OCI-LY1 (cell line): ENCODE data around the gene PLK2.

ENCODE experiments used
- H2AFZ ChIP-seq: fragments of 200-600 bp; sonication (generic), shearing (Covaris generic); 2 replicates; pipeline ENCODE4 v1.6.0; 2014; ENCODE audit warnings: antibody characterized with exemption, mild to moderate bottlenecking, low read length
- H3F3A ChIP-seq: fragments of 200-600 bp; sonication (generic), shearing (Covaris generic); 2 replicates; pipeline ENCODE4 v1.6.0; 2014; ENCODE audit warnings: mild to moderate bottlenecking, antibody characterized with exemption, low read length, moderate library complexity; ENCODE audit not compliant: insufficient read depth
- H3K27ac ChIP-seq: fragments of 200-600 bp; sonication (generic); 2 replicates; pipeline ENCODE4 v1.5.1; 2014; ENCODE audit warnings: low read length, mixed run types, mild to moderate bottlenecking, low read depth; ENCODE audit not compliant: poor library complexity, severe bottlenecking
- H3K27me3 ChIP-seq: fragments of 200-600 bp; sonication (generic); 2 replicates; pipeline ENCODE4 v1.6.0; 2014; ENCODE audit warnings: antibody characterized with exemption, mild to moderate bottlenecking, low read length, moderate library complexity; ENCODE audit not compliant: insufficient read depth
- H3K36me3 ChIP-seq: fragments of 200-600 bp; sonication (generic); 2 replicates; pipeline ENCODE4 v1.6.1; 2014; ENCODE audit warnings: mild to moderate bottlenecking, antibody characterized with exemption, low read length, moderate library complexity, mixed read lengths; ENCODE audit not compliant: insufficient read depth
- H3K4me1 ChIP-seq: fragments of 200-600 bp; sonication (generic); 2 replicates; pipeline ENCODE4 v1.5.1; 2014; ENCODE audit warnings: mild to moderate bottlenecking, low read length, moderate library complexity; ENCODE audit not compliant: insufficient read depth, severe bottlenecking
- H3K4me2 ChIP-seq: fragments of 200-600 bp; sonication (generic), shearing (Covaris generic); 2 replicates; pipeline ENCODE4 v1.6.1; 2014; ENCODE audit warnings: low read length
- H3K4me3 ChIP-seq: fragments of 200-600 bp; sonication (generic); 2 replicates; pipeline ENCODE4 v1.5.1; 2014; ENCODE audit warnings: low read length, low read depth, mild to moderate bottlenecking, mixed read lengths; ENCODE audit not compliant: poor library complexity, severe bottlenecking
- H3K79me2 ChIP-seq: fragments of 200-600 bp; shearing (Covaris generic); 2 replicates; pipeline ENCODE4 v1.6.1; 2016; ENCODE audit warnings: mixed run types, low read length, mixed read lengths; ENCODE audit not compliant: insufficient read depth
- H3K9ac ChIP-seq: fragments of 200-600 bp; sonication (generic), shearing (Covaris generic); 2 replicates; pipeline ENCODE4 v1.6.1; 2014; ENCODE audit warnings: mild to moderate bottlenecking, low read length, mixed read lengths
- H3K9me2 ChIP-seq: fragments of 200-600 bp; sonication (generic), shearing (Covaris generic); 2 replicates; pipeline ENCODE4 v1.6.1; 2014; ENCODE audit warnings: low read depth, mild to moderate bottlenecking, low read length, mixed read lengths
- H3K9me3 ChIP-seq: fragments of 200-600 bp; shearing (Covaris generic); 2 replicates; pipeline ENCODE4 v1.6.1; 2014; ENCODE audit warnings: low read length, mixed read lengths
- H4K20me1 ChIP-seq: fragments of 200-600 bp; sonication (generic), shearing (Covaris generic); 2 replicates; pipeline ENCODE4 v1.6.0; 2016; ENCODE audit warnings: mild to moderate bottlenecking, low read length; ENCODE audit not compliant: insufficient read depth
- CTCF ChIP-seq: fragments of 200-600 bp; sonication (generic), shearing (Covaris generic); IDR thresholded peaks from 2 replicates; pipeline ENCODE4 v1.5.1; 2017; ENCODE audit warnings: mild to moderate bottlenecking, antibody characterized with exemption, low read length, moderate library complexity, mixed read lengths
- EZH2 ChIP-seq: fragments of 200-600 bp; sonication (generic), shearing (Covaris generic); IDR thresholded peaks from 2 replicates; pipeline ENCODE4 v1.8.0; 2017; ENCODE audit warnings: borderline replicate concordance, mixed run types, mild to moderate bottlenecking, antibody characterized with exemption, low read length, moderate library complexity, mixed read lengths

PLK2 gene

GRCh38 chr5:58444805-58445204 is 15.1 kb downstream of the PLK2 start:
- Histone ChIP-seq H2AFZ (no peak overlapping the region), H3K36me3 (no peaks in the 10 kb centered on the region), H3K9me3 (no peaks in the 10 kb centered on the region), H3F3A (no peaks in the 10 kb centered on the region), H4K20me1 (no peaks in the 10 kb centered on the region), H3K79me2 (no peaks in the 10 kb centered on the region), H3K9me2 (no peaks in the 10 kb centered on the region), H3K4me2 (no peak overlapping the region), H3K4me3 (no peak overlapping the region), H3K27ac (no peak overlapping the region), H3K4me1 (no peaks in the 10 kb centered on the region), H3K27me3 (no peaks in the 10 kb centered on the region), H3K9ac (no peak overlapping the region)
- no peak for TF ChIP-seq EZH2
- TF ChIP-seq CTCF, result no peak

- H3K9me2 ChIP-seq, result no peaks in the 10 kb centered on the region
- no peaks in the 10 kb centered on the region for H3K4me1 ChIP-seq
- no peak overlapping the region for H3K4me2 ChIP-seq
- H3F3A ChIP-seq, result no peaks in the 10 kb centered on the region
- no peak overlapping the region for H2AFZ ChIP-seq
- H3K79me2 ChIP-seq, result no peaks in the 10 kb centered on the region
- TF ChIP-seq EZH2, result no peak
- no peak for TF ChIP-seq CTCF
- no peaks in the 10 kb centered on the region for H3K27me3 ChIP-seq
- H3K27ac ChIP-seq, result no peak overlapping the region
- H3K9me3 ChIP-seq, result no peaks in the 10 kb centered on the region
- no peaks in the 10 kb centered on the region for H3K36me3 ChIP-seq
- H3K4me3 ChIP-seq, result no peak overlapping the region
- H3K9ac ChIP-seq, result no peak overlapping the region
- no peaks in the 10 kb centered on the region for H4K20me1 ChIP-seq
These were observed 18.9 kb downstream of the PLK2 start for GRCh38 chr5:58440901-58441460.

- Histone ChIP-seq H3K4me2 (no peak overlapping the region), H3K79me2 (no peaks in the 10 kb centered on the region), H3K36me3 (no peaks in the 10 kb centered on the region), H3K9me2 (no peaks in the 10 kb centered on the region), H2AFZ (no peak overlapping the region), H3K27ac (no peak overlapping the region), H4K20me1 (no peaks in the 10 kb centered on the region), H3K4me1 (no peaks in the 10 kb centered on the region), H3F3A (no peaks in the 10 kb centered on the region), H3K4me3 (no peak overlapping the region), H3K9ac (no peak overlapping the region), H3K9me3 (no peaks in the 10 kb centered on the region), H3K27me3 (no peaks in the 10 kb centered on the region)
- TF ChIP-seq CTCF, result no peak
- TF ChIP-seq EZH2, result no peak
These were observed 20.7 kb downstream of the PLK2 start for GRCh38 chr5:58439094-58439644.
